Measurements from ENCODE around the gene PIKFYVE.

GRCh38 chr2:208224802-208225201 is 41.3 kb upstream of the PIKFYVE start:
- TF ChIP-seq, protein P1, sequence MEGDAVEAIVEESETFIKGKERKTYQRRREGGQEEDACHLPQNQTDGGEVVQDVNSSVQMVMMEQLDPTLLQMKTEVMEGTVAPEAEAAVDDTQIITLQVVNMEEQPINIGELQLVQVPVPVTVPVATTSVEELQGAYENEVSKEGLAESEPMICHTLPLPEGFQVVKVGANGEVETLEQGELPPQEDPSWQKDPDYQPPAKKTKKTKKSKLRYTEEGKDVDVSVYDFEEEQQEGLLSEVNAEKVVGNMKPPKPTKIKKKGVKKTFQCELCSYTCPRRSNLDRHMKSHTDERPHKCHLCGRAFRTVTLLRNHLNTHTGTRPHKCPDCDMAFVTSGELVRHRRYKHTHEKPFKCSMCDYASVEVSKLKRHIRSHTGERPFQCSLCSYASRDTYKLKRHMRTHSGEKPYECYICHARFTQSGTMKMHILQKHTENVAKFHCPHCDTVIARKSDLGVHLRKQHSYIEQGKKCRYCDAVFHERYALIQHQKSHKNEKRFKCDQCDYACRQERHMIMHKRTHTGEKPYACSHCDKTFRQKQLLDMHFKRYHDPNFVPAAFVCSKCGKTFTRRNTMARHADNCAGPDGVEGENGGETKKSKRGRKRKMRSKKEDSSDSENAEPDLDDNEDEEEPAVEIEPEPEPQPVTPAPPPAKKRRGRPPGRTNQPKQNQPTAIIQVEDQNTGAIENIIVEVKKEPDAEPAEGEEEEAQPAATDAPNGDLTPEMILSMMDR (tag by site-specific recombination; IDR thresholded peaks at IDR 0.05), result no peak
- TF ChIP-seq RBAK (tag by site-specific recombination; IDR thresholded peaks at IDR 0.05) (no peak), ZNF114 (tag by site-specific recombination; IDR thresholded peaks at IDR 0.05) (no peak), BCL11B (tag by site-specific recombination; IDR thresholded peaks at IDR 0.05; ENCODE audit: low read depth) (no peak), ZNF121 (tag by site-specific recombination; IDR thresholded peaks at IDR 0.05) (no peak), ZNF416 (tag by site-specific recombination; IDR thresholded peaks at IDR 0.05) (no peak), ZNF555 (tag by site-specific recombination; conservative IDR thresholded peaks at IDR 0.05) (no peak), ZNF837 (tag by site-specific recombination; IDR thresholded peaks at IDR 0.05) (no peak), ZNF146 (tag by site-specific recombination; IDR thresholded peaks at IDR 0.05) (no peak), KLF1 (tag by site-specific recombination; IDR thresholded peaks at IDR 0.05) (no peak)
